GM19240 (cell line): ENCODE results near the gene KIF5A.
"Not testable (repeated sequence)": the region's sequence is repeated elsewhere in the genome, so short reads cannot be mapped to it uniquely, and the experiment has no call there.

ENCODE experiments used
- DNase-seq: peaks from one replicate; pipeline ENCODE4 v3.0.0; 2011; ENCODE audit warnings: low spot score; ENCODE audit not compliant: insufficient read length

The KIF5A gene

DNA sequence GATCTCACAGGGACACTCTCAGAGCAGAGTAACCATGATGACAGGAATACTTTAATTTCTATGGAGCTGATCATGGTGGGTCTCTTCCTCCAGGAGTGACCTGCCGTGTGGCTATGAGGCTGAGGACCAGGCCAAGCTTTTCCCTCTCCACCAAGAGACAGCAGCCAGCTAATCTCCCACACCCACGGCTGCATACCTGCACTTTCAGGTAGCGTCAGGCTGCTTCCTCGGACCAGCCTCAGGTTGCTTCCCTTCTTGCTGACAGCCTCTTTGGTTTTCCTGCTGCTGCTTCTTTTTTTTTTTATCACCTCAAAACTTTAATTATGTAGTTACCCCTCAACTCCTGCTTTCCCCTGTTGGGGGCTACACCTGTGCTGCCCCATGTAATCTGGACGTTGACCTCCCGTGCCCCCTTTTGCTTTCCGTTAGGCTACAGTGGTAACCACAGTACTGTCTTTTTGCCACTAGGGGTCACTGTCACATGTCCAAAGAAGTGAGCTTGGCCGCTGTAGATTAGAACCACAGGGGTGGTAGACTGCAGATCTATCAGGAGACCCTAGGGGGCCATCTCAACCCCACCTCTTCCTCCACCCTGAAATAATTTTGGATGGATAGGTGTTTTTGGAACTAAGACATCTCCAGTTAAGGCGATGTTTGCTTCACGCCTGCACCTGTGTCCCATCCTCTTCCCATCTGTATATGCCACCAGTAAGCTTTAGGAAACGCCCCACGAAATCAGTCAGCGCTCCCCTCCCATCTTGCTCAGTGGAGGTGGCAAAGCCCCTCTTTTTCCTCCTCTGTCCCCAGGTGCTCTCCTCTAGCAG lies 33.4 kb downstream of the KIF5A start:
- peak; percentile 85 for DNase-seq

- DNase-seq = no peak
Measured at GRCh38 chr12:57584050-57584449, 34.2 kb downstream of the KIF5A start.

- no peak for DNase-seq
Measured at GRCh38 chr12:57584690-57585089, 34.8 kb downstream of the KIF5A start.

- no peak for DNase-seq
Measured at GRCh38 chr12:57585156-57585555, 35.3 kb downstream of the KIF5A start.

DNA sequence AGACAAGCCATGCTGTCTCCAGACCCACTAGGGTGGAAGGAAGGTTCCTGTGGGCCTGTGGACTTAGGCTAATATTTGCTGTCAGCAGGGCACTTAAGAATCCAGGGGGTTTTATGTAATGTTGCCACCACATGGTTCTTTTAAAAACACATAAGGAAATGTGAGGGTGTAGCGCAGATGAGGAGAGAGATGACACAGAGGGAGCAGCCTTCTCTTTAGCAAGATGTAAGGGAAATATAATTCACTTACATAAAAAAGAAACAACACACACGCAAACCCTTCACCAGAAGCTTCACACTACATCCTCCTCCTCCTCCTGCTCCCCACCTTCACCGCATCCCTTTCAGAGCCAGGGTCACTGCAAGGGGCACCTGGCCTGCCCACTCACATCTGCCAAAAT lies 36.3 kb downstream of the KIF5A start:
- no peak for DNase-seq

DNA sequence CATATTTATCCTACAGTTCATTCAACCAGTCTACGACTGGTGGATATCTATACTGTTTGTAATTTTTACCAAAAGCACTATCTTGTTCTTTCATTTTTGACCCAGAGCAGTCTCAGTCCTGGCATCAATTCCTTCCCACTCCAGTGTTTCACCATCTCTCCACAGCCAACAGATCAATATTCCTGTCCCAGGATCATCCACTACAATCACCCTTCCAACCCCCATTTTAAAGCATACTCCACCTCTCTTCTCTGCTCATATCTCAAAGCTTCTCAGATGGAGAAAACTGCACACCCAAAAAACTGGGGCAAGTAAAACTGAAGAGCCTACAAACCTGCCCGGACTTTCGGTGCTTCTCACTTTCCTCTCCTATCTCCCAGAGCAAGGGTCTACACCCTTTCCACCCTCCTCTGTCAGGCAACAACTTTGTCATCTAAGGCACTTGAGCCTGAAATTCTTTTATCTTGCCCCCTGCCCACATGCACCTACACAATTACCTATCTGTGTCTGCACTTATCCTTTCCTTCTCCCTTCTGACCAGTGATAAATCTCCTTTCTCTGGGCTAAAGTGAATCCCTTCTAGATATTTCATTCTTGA lies 37.1 kb downstream of the KIF5A start:
- DNase-seq = no peak

DNA sequence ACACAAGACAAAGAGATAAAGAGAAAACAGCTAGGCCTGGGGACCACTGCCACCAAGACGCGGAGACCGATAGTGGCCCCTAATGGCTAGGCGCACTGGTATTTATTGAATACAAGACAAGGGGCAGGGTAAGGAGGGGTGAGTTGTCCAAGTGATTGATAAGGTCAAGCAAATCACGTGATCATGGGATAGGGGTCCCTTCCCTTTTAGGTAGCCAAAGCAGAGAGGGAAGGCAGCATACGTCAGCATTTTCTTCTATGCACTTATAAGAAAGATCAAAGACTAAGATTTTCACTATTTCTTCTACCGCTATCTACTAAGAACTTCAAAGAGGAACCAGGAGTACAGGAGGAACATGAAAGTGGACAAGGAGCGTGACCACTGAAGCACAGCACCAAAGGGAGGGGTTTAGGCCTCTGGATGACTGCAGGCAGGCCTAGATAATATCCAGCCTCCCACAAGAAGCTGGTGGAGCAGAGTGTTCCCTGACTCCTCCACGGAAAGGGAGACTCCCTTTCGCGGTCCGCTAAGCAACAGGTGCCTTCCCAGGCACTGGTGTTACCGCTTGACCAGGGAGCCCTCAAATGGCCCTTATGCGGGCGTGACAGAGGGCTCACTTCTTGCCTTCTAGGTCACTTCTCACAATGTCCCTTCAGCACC lies 39.2 kb downstream of the KIF5A start:
- not testable (repeated sequence) for DNase-seq

DNA sequence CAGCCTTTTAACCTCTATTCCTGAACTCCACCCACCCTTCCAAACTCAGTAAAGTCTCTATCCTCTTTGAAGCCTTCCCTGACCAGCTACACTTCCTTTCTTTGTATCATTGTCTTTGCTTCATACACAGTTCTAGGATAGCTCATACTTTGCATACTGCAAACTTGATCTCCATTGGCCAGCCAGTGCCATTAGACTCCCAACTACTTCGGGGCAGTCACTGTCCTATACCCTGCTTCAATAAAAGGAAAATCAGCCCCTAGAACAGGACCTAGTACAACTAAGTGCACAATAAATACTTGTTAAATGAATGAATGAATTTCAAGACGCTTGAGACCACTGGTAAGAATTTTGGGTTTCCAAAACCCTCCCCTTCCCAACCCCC lies 40.6 kb downstream of the KIF5A start:
- DNase-seq = no peak

GRCh38 chr12:57590864-57591781 lies 41.3 kb downstream of the KIF5A start, which contains the start of gene PIP4K2C:
TSS of gene PIP4K2C (plus strand) at chr12:57591192. CDS start at chr12:57591290, 98 bp downstream.
- peak; percentile 89 for DNase-seq

- no peak for DNase-seq
Measured at GRCh38 chr12:57591782-57592325, 42.0 kb downstream of the KIF5A start.

GRCh38 chr12:57592551-57593165 lies 42.8 kb downstream of the KIF5A start:
- DNase-seq = no peak

- DNase-seq = no peak
Measured at GRCh38 chr12:57593187-57593586, 43.3 kb downstream of the KIF5A start.

DNA sequence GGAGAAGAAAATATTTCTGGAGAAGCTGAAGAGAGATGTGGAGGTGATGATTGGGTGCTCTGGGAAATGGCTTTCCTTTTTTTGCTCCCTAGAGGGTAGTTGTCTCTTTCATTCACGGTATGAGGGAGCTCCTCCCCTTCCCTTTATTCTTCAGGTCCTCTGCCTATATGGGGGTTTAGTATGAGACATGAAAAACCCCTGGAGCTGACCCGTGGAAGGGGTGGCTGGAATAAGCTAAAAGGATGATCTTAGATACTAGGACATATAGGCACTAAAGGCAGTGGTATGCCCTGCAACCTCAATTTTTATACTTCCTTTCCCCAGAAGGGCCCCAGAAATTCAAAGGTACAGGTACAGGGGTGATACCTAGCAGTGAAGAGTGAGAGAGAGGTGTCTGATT lies 50.6 kb downstream of the KIF5A start:
- DNase-seq = no peak

DNA sequence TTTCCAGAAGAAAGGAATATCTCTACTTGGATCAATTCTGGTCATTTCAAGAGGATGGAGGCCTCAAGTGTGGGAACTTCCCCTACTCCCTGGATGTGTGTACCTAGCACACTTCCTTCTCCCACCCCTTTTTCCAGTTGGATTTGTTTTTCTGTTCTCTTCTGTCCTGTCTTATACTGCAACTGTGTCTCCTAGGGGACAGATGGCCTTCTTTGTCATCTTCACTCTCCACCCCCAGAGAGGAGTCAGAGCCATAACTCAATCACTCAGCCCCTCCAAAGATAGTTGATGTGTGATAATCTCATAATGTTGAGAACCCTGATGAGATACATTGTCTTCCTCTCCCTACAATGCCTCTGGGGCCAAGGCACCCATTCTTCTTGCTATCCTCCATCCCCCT lies 52.7 kb downstream of the KIF5A start:
- no peak for DNase-seq

GRCh38 chr12:57603324-57603723 lies 53.5 kb downstream of the KIF5A start:
- DNase-seq = no peak

DNA sequence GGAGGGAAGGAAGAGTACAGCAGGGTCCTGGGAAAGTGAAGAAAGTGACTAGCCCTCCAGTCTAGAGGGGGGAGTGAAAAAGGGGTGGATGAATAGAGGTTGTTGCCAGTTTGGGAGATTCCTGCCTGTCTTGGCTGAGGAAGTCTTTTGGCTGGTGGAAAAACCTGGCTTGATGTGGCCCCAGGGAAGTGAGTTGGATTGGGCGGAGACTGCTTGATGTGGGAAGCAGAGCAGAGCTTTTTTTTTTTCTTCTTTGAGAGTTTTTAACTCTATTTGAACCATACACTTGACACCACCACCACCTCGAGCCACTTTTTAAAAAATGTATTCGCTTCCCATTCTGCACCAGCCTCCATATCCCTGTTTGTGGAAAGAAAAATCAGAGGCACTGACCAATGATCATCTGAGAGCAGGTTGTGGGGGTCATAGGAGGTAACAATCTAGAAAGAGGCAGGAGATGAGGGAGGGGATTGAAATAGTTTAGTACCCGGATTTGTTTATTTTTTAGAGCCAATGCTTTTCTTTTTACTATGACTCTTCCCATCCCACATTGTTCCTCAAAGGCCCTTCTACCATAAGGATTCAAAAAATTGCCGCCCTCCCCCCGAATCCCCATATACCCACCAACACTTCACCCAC lies 54.1 kb downstream of the KIF5A start:
- DNase-seq = no peak

DNA sequence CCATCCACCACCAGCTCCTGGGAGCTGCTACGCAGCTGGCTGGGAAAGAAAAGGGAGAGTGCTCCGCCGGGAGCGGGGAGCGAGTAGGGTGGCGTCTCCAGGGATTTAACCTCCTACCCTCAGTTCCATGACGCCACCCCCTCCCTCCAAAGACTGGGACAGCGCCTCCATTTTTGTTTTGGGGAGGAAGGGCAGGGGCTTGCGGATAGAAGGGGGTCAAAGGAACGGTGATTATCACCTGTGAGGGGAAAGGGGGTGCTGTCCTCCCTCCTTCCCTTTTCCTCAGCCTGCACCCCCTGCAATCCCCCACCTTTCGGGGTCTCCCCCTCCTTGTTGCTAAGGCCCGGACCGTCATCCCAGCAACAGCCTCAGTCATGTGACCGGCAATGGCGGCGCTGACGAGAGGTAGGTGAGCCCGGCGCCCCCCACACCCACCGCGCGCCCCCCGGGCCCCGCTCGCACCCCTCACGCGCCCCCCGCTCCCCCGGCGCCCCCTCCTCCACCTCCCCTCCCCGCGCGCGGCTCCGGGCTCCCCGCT lies 54.7 kb downstream of the KIF5A start, which contains the start of gene DTX3:
TSS of gene DTX3 (plus strand) at position 371 of the 538 bp plus-strand sequence. CDS start 1,694 bp downstream, outside the sequence.
- no peak for DNase-seq

DNA sequence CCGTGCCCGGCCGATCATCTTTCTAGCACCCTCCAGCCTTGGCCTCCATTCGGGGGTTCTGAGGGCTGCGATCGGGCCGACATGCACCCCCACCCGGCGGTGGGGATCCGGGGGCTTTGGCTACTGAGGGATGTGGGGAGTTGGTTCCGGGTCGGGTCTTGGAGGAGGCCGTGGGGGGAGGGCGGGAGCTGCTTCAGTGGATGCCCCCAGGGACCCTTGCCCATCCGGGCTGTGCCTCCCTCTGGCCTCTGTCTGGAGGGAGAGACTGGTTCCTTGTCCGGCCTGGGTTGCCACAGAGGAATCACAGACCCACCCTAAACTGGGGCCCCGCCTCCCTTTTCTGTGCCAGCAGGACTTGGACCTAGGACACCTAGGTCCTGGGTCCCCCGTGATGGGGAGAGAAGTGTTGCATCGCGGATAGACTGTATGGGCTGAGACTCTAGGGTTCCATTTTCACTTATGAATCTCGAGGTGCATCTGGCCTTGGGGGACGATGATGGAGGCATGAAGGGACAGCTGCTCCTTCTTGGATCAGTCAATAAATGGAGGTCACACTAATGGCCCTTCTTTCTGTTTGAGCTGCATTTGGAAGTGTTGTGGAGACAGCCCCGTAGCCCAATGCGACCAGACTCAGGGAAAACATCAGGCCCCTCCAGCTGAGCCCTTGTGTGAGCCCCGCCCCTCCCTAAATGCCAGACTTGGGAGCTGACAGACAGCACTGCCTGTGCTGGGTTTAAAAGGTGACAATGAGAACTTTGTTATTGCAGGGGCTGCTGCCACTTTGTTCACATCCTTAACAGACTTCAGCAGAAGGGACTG lies 55.4 kb downstream of the KIF5A start:
- DNase-seq = no peak

DNA sequence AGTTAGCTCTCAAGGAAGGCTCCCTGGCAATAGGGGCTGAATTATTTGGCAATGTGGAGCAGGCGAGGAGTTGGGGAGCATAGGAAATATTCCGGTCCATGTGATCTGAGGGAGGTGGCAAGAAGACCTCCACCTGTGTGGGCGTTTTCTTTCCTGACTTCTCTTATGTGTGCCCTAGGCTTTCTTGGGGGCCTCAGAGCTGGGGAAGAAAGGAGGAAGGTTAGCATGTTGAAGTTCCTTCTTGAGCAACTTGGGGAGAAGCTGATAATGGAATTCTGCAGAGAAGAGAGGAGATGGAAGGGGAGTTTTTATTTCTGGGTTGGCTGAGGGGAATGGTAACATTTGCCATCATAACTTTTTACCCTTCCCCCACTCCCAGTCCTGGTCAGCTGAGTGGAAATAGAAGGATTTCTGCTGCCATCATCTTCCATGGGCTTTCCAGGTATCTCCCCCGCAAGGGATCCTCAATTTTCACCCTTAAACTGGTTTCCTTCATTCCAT lies 56.0 kb downstream of the KIF5A start:
- DNase-seq = no peak
